ENCODE results near the gene NCKAP5L.

DNA sequence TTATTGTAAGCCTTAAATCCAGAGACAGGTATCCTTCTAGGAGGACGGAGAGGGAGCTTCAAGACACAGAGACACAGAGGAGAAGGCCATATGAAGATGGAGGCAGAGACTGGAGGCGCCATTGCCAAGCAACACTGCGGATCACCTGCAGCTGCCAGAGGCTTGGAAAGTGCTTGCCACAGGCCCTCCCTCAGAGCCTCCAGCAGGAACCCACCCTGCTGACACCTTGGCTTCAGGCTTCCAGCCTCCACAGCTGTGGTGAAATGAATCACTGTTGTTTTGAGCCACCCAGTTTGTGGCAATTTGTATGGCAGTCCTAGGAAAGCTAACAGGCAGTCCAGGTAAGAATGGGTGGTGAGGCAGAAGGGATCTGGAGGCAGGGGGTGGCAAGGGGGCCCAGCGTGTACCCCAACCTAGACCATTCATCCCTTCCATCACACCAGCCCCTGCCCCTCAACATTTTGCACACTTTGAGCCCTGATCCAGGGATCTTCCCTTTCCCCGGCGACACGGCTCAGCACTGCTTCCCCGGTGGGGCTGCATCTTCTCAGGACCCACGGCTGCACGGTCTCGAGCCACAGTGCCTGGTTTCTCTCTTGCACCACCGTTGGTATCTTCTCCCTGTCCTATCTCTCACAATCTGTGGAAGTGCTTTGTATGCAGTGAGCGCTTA, 37.0 kb upstream of the NCKAP5L start:
- TF ChIP-seq, protein P1, sequence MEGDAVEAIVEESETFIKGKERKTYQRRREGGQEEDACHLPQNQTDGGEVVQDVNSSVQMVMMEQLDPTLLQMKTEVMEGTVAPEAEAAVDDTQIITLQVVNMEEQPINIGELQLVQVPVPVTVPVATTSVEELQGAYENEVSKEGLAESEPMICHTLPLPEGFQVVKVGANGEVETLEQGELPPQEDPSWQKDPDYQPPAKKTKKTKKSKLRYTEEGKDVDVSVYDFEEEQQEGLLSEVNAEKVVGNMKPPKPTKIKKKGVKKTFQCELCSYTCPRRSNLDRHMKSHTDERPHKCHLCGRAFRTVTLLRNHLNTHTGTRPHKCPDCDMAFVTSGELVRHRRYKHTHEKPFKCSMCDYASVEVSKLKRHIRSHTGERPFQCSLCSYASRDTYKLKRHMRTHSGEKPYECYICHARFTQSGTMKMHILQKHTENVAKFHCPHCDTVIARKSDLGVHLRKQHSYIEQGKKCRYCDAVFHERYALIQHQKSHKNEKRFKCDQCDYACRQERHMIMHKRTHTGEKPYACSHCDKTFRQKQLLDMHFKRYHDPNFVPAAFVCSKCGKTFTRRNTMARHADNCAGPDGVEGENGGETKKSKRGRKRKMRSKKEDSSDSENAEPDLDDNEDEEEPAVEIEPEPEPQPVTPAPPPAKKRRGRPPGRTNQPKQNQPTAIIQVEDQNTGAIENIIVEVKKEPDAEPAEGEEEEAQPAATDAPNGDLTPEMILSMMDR (IDR thresholded peaks at IDR 0.05) = no peak
- TF ChIP-seq POLR2A (IDR thresholded peaks at IDR 0.05; ENCODE audit: low read depth) = no peak
- no peak for TF ChIP-seq POLR2AphosphoS5 (IDR thresholded peaks at IDR 0.05)
- no peak for TF ChIP-seq EP300 (IDR thresholded peaks at IDR 0.05)

All from esophagus muscularis mucosa (tissue), 4 donors.